Measurements from ENCODE around the gene RALGAPA1.

- no peak for TF ChIP-seq CTCF (IDR thresholded peaks at IDR 0.05; ENCODE audit: borderline replicate concordance, extremely low read depth, low read length, poor library complexity, severe bottlenecking)
- TF ChIP-seq EZH2 (IDR thresholded peaks at IDR 0.05; ENCODE audit: borderline replicate concordance, low read depth, low read length, severe bottlenecking): no peak
Measured at GRCh38 chr14:35712466-35712865, 96.6 kb downstream of the RALGAPA1 start.

All from DND-41 (cell line).